Esophagus squamous epithelium (tissue), 5 donors: Measurements from ENCODE around the gene AFF4. TPM values are rescaled to one million over a fixed set of nuclear protein-coding genes. Genes with fewer than 3 reads are reported as not detected.
"Not testable (repeated sequence)": the region's sequence is repeated elsewhere in the genome, so short reads cannot be mapped to it uniquely, and the experiment has no call there.

Source experiments
- DNase-seq: peaks from one replicate; lab custom pipeline; 2025; lab: John Stamatoyannopoulos, UW
- H3K27ac ChIP-seq, 4 donors: fragments of 200-600 bp; sonication (generic); one replicate each; pipeline ENCODE4 v1.5.1; 2016 to 2019; ENCODE audit warnings: mild to moderate bottlenecking in 1 of 4
- H3K27me3 ChIP-seq, 4 donors: fragments of 200-600 bp; sonication (generic); 1 replicate in 3 of 4; 2 replicates in 1 of 4; pipeline versions ENCODE4 v1.5.1 to v1.6.0; 2017 to 2021; ENCODE audit warnings: antibody characterized with exemption in 1 of 4
- H3K36me3 ChIP-seq, 3 donors: fragments of 200-600 bp; sonication (generic); one replicate each; pipeline ENCODE4 v1.5.1; 2016 to 2019
- H3K4me1 ChIP-seq, 3 donors: fragments of 200-600 bp; sonication (generic); one replicate each; pipeline ENCODE4 v1.5.1; 2017 to 2019
- H3K4me3 ChIP-seq, 4 donors: fragments of 200-600 bp; sonication (generic); 1 replicate in 3 of 4; 2 replicates in 1 of 4; pipeline ENCODE4 v1.5.1; 2016 to 2019; ENCODE audit warnings: mild to moderate bottlenecking in 2 of 4, moderate library complexity in 1 of 4
- H3K9me3 ChIP-seq, 3 donors: fragments of 200-600 bp; sonication (generic); one replicate each; pipeline ENCODE4 v1.5.1; 2016 to 2019
- POLR2A ChIP-seq, 4 donors: fragments of 450-650 bp; IDR thresholded peaks; one replicate each; pipeline ENCODE4 v1.6.1; 2017; ENCODE audit warnings: antibody characterized with exemption in 4 of 4, mild to moderate bottlenecking in 4 of 4, moderate library complexity in 3 of 4
- WGBS, 2 donors: methylation state at CpG; one replicate each; pipeline ENCODE4 v1.1.5; 2018; 5-methylcytosine and 5-hydroxymethylcytosine counted together
- intact Hi-C: fragments of 100-400 bp; cut with DNase I; formaldehyde crosslinking; loops from one replicate; pipeline ENCODE4 v1.15.0; 2022
- total RNA-seq, 4 donors: library from RNA; depleted of rRNA; stranded (reverse); fragments of >200 nt; gene quantifications; one replicate each; pipeline ENCODE4 v1.1.0, GENCODE V29; 2016
- TF ChIP-seq, protein P1 (sequence below), 6 experiments: fragments of 450-650 bp in 4 of 6; fragments of 200-600 bp in 2 of 6; sonication (generic) in 2 of 6; IDR thresholded peaks; one replicate each; pipeline ENCODE4 v1.5.1; 2016 to 2019; ENCODE audit warnings: antibody characterized with exemption in 6 of 6, mild to moderate bottlenecking in 4 of 6, moderate library complexity in 4 of 6
- donor health status: DM: yes; HTN: yes; CAD: no.

AFF4 gene
- total RNA-seq, 4 donors from 2014 or later = 35.1 to 69.2 (median 64.0) TPM

- no peak for TF ChIP-seq POLR2A (IDR thresholded peaks at IDR 0.05)
- TF ChIP-seq, protein P1, sequence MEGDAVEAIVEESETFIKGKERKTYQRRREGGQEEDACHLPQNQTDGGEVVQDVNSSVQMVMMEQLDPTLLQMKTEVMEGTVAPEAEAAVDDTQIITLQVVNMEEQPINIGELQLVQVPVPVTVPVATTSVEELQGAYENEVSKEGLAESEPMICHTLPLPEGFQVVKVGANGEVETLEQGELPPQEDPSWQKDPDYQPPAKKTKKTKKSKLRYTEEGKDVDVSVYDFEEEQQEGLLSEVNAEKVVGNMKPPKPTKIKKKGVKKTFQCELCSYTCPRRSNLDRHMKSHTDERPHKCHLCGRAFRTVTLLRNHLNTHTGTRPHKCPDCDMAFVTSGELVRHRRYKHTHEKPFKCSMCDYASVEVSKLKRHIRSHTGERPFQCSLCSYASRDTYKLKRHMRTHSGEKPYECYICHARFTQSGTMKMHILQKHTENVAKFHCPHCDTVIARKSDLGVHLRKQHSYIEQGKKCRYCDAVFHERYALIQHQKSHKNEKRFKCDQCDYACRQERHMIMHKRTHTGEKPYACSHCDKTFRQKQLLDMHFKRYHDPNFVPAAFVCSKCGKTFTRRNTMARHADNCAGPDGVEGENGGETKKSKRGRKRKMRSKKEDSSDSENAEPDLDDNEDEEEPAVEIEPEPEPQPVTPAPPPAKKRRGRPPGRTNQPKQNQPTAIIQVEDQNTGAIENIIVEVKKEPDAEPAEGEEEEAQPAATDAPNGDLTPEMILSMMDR (IDR thresholded peaks at IDR 0.05) = no peak
- Histone ChIP-seq H3K36me3 (peaks cover 0 to 43% (median 5%) of the 10 kb centered on the region in 3 donors), H3K4me3 (no peak overlapping the region), H3K27me3 (no peaks in the 10 kb centered on the region), H3K9me3 (no peaks in the 10 kb centered on the region), H3K4me1 (peaks cover 11 to 64% (median 13%) of the 10 kb centered on the region in 3 donors), H3K27ac (peak overlapping the region in 1 of 4 donors; percentile 19)
- DNase-seq = no peak
- WGBS, 2 donors = 69 to 76% methylated on average over 6 of the region's 6 CpGs
- intact Hi-C loops = no loop called here
Observed at GRCh38 chr5:132953710-132954109, 9.7 kb downstream of the AFF4 start.

GRCh38 chr5:132952829-132953228, 10.6 kb downstream of the AFF4 start:
- Histone ChIP-seq H3K36me3 (peaks cover 0 to 43% (median 5%) of the 10 kb centered on the region in 3 donors), H3K4me3 (no peak overlapping the region), H3K9me3 (no peaks in the 10 kb centered on the region), H3K27ac (no peak overlapping the region), H3K27me3 (no peaks in the 10 kb centered on the region), H3K4me1 (peaks cover 11 to 66% (median 13%) of the 10 kb centered on the region in 3 donors)
- intact Hi-C loops = no loop called here
- TF ChIP-seq, protein P1 (IDR thresholded peaks at IDR 0.05) = no peak
- no peak for TF ChIP-seq POLR2A (IDR thresholded peaks at IDR 0.05)
- DNase-seq = no peak
- 94 to 97% methylated on average over 2 of the region's 2 CpGs for WGBS, 2 donors

DNA sequence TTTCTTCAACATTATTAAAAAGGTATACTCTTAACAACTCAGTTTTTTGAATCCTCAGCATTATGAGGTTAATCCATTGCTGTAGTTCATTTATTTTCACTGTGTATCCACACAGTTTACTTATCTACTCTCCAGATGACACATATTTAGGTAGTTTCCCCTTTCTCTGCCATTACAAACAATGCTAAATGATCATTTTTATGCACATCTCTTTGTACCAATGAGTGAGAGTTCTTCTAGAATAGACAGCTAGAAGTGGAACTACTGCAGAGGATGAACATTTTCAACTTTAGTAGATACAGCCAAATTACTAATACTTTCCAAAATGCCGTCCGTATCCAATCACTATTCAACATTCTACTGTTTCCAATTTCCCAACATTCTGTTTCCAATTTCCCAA, 11.5 kb downstream of the AFF4 start:
- intact Hi-C loops = no loop called here
- no peaks in the 10 kb centered on the region for H3K9me3 ChIP-seq
- WGBS, 2 donors = 94 to 95% methylated on average over 2 of the region's 2 CpGs
- H3K4me1 ChIP-seq = peaks cover 11 to 64% (median 13%) of the 10 kb centered on the region in 3 donors
- TF ChIP-seq, protein P1 (IDR thresholded peaks at IDR 0.05) = no peak
- no peak for TF ChIP-seq POLR2A (IDR thresholded peaks at IDR 0.05)
- no peaks in the 10 kb centered on the region for H3K27me3 ChIP-seq
- H3K4me3 ChIP-seq = no peak overlapping the region
- peaks cover 0 to 43% (median 5%) of the 10 kb centered on the region in 3 donors for H3K36me3 ChIP-seq
- DNase-seq = no peak
- no peak overlapping the region for H3K27ac ChIP-seq

GRCh38 chr5:132949136-132949535, 14.3 kb downstream of the AFF4 start:
- Histone ChIP-seq H3K4me3 (no peak overlapping the region), H3K36me3 (peaks cover 0 to 39% (median 0%) of the 10 kb centered on the region in 3 donors), H3K27me3 (no peaks in the 10 kb centered on the region), H3K27ac (no peak overlapping the region), H3K9me3 (no peaks in the 10 kb centered on the region), H3K4me1 (peaks cover 11 to 50% (median 18%) of the 10 kb centered on the region in 3 donors)
- TF ChIP-seq POLR2A (IDR thresholded peaks at IDR 0.05) = no peak
- TF ChIP-seq, protein P1 (IDR thresholded peaks at IDR 0.05) = no peak
- intact Hi-C loops = no loop called here
- no peak for DNase-seq
- WGBS, 2 donors = 60% methylated on average over 1 of the region's 2 CpGs; no CpG with 5 or more reads in 1 of the 2 donors

DNA sequence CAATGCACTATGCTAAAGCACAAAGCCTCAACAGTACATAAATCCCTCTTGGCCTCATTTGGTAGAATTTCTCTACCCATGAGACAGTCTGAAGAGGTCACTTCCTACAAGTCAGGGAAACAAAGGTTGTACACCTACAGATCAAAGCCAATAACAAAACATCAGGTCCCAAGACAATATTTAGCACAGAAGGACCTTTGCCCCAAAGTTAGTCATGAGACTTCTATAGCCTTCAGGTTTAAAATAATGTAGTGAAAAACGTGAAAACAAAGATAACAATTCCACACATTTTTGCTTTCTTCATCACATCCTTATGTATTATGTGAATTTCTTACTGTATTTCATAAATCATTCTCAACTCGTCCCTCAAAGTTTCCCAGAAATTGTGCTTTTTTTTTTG, 15.8 kb downstream of the AFF4 start:
- peaks cover 14 to 50% (median 17%) of the 10 kb centered on the region in 3 donors for H3K4me1 ChIP-seq

DNA sequence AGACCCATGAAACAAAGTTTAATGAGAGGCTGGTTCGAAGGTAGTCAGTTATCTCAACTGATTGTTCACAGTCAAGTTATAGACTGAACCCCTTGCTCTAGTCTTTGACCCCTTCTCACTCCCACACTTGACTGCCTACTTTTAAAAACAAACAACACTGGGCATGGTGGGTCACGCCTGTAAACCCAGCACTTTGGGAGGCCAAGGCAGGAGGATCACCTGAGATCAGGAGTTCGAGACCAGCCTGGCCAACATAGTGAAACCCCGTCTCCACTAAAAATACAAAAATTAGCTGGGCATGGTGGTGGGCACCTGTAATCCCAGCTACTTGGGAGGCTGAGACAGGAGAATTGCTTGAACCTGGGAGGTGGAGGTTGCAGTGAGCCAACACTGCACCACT, 18.1 kb downstream of the AFF4 start:
- intact Hi-C loops, H3K27me3 ChIP-seq, DNase-seq, H3K27ac ChIP-seq, H3K9me3 ChIP-seq, H3K4me3 ChIP-seq: not testable (repeated sequence)
- H3K4me1 ChIP-seq = peaks cover 7 to 65% (median 19%) of the 10 kb centered on the region in 3 donors
- WGBS, 2 donors = 92 to 100% methylated on average over 2 to 4 of the region's 4 CpGs
- peaks cover 0 to 30% (median 0%) of the 10 kb centered on the region in 3 donors for H3K36me3 ChIP-seq

More for the DNA sequence above, 15.8 kb downstream of the AFF4 start:
- no peak overlapping the region for H3K27ac ChIP-seq
- intact Hi-C loops = no loop called here
- H3K4me3 ChIP-seq = no peak overlapping the region
- H3K36me3 ChIP-seq = peaks cover 0 to 34% (median 0%) of the 10 kb centered on the region in 3 donors
- no peaks in the 10 kb centered on the region for H3K9me3 ChIP-seq
- no peaks in the 10 kb centered on the region for H3K27me3 ChIP-seq
- DNase-seq = no peak
- 23 to 25% methylated on average over 2 of the region's 2 CpGs for WGBS, 2 donors
- no peak for TF ChIP-seq POLR2A (IDR thresholded peaks at IDR 0.05)
- TF ChIP-seq, protein P1 (IDR thresholded peaks at IDR 0.05) = no peak
